Omental fat pad (tissue), 4 donors: ENCODE data around the gene KIF25. TPM values are rescaled to one million over a fixed set of nuclear protein-coding genes. Genes with fewer than 3 reads are reported as not detected.

ENCODE experiments used
- ATAC-seq: fragments of 150-250 bp; one replicate; pipeline ENCODE4 v1.9.1; 2016; ENCODE audit warnings: mild to moderate bottlenecking, moderate library complexity; ENCODE audit not compliant: low FRiP score
- DNase-seq: peaks from one replicate; pipeline ENCODE4 v3.0.0-alpha.2; 2019; ENCODE audit warnings: low spot score
- total RNA-seq, 4 donors: library from RNA; depleted of rRNA; stranded (reverse); fragments of >200 nt; gene quantifications; one replicate each; pipeline ENCODE4 v1.1.0, GENCODE V29; 2016
- TF ChIP-seq, protein P1 (sequence below), 3 donors: fragments of 450-650 bp; IDR thresholded peaks; one replicate each; pipeline ENCODE4 v1.5.1; 2016 to 2017; ENCODE audit warnings: antibody characterized with exemption in 3 of 3, mild to moderate bottlenecking in 3 of 3, moderate library complexity in 2 of 3

The KIF25 gene
- total RNA-seq, 4 donors from 2014 or later, result 0.38 to 0.60 TPM; not detected in 2

DNA sequence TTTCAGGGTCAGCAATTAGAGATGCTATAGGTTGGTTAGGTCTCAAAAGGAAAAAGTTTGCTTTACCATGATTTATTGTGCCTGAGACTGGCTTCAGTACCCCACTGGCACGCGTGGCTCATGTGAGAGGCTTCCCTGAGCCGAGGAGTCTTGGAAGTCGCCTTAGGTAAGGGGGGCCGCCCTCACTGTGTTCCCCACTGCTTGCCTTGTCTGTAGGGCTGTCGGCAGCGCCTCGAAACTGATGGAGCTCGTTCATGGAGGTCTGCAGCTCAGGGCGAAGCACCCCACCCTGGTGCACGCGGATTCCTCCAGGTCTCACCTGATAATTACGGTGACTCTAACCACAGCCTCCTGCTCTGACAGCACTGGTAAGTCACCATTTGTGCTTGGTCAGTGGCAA, 42.4 kb downstream of the KIF25 start:
- DNase-seq (no peak), ATAC-seq (no peak)
- TF ChIP-seq, protein P1, sequence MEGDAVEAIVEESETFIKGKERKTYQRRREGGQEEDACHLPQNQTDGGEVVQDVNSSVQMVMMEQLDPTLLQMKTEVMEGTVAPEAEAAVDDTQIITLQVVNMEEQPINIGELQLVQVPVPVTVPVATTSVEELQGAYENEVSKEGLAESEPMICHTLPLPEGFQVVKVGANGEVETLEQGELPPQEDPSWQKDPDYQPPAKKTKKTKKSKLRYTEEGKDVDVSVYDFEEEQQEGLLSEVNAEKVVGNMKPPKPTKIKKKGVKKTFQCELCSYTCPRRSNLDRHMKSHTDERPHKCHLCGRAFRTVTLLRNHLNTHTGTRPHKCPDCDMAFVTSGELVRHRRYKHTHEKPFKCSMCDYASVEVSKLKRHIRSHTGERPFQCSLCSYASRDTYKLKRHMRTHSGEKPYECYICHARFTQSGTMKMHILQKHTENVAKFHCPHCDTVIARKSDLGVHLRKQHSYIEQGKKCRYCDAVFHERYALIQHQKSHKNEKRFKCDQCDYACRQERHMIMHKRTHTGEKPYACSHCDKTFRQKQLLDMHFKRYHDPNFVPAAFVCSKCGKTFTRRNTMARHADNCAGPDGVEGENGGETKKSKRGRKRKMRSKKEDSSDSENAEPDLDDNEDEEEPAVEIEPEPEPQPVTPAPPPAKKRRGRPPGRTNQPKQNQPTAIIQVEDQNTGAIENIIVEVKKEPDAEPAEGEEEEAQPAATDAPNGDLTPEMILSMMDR (IDR thresholded peaks at IDR 0.05), result no peak

DNA sequence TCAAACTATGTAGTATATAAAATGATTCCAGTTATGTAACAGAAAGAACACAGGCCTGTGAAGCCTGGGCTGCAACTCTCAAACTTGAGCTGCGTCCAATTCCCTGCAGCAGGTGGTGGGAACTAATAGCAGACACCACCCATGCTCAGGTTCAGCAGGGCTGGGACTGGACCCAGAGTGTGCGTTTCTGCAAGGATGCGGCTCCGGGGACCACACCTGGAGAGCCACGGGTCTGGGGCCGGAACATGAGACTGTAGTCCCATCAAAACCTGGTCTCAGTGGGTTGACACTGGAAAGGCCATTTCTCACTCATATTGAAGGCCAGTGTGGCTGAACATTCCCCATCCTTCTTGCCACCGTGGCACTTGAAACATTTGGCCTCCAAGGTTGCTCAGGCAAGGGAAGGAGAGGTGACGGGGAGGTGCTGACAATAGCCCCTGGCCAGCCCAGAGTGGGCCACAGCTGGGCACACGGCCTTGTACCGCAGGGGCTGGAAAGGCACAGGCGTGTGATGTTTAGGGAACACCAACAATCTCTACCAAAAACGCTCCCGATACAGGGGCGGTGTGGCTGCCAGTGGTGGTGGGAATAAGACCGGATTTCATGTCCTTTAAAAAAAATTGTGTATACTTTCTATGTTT, 43.5 kb downstream of the KIF25 start:
- DNase-seq, result no peak
- ATAC-seq, result no peak
- TF ChIP-seq, protein P1 (IDR thresholded peaks at IDR 0.05), result no peak

DNA sequence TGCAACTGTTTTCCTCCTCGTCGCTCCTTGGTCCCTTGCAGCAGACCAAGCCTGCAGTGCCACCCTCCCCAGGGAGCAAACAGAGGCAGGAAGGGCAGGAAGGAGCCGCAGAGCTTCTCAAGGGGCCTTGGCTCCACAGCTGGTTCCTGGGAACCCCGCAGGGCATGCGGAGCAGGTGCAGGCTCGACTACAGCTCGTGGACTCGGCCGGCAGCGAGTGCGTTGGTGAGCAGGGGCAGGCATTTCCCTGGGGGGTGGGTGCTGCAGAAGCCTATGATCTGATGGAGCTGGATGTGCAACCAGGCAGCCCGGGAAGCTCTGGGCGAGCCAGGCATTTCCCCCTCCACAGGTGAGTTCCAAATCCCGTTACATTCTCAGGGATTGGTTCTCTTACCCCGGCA, 44.5 kb downstream of the KIF25 start:
- DNase-seq, result no peak
- TF ChIP-seq, protein P1 (IDR thresholded peaks at IDR 0.05), result no peak

GRCh38 chr6:168042426-168043192, 45.1 kb downstream of the KIF25 start:
- no peak for DNase-seq
- TF ChIP-seq, protein P1 (IDR thresholded peaks at IDR 0.05), result no peak

More for the DNA sequence above, 44.5 kb downstream of the KIF25 start:
- ATAC-seq, result no peak

DNA sequence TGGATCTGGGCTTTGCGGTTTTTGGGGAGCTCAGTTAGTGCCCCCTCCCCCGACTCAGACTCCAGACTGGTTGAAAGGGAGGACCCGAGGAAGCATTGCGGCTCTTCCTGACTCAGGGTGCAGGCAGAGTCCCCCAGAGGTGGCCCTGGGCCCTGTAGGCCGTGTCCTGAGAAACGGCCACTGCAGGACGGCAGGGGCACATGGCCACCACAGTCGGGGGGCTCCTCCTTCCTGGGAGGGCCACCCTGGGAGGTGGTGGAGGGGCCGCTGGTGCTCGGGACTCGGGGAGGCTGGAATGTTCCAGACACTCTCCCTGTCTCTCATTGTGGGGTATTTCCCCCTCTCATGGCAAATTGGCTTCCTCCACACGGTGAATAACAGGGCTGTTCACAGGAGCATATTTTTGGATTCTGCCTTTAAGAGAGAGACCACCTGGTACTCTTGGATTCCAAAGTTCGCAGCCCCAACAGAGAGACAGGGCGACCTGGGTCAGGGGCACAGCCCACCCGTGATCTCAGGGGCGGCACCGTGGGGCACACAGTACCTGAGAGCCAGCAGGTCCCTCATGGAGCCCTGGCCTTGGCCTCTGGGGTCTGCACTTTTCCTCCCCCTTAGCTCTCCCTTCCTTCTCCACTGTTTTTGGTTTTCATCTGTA, 45.8 kb downstream of the KIF25 start:
- DNase-seq (no peak), ATAC-seq (no peak)
- TF ChIP-seq, protein P1 (IDR thresholded peaks at IDR 0.05), result no peak

More at GRCh38 chr6:168042426-168043192, 45.1 kb downstream of the KIF25 start:
- ATAC-seq, result no peak

DNA sequence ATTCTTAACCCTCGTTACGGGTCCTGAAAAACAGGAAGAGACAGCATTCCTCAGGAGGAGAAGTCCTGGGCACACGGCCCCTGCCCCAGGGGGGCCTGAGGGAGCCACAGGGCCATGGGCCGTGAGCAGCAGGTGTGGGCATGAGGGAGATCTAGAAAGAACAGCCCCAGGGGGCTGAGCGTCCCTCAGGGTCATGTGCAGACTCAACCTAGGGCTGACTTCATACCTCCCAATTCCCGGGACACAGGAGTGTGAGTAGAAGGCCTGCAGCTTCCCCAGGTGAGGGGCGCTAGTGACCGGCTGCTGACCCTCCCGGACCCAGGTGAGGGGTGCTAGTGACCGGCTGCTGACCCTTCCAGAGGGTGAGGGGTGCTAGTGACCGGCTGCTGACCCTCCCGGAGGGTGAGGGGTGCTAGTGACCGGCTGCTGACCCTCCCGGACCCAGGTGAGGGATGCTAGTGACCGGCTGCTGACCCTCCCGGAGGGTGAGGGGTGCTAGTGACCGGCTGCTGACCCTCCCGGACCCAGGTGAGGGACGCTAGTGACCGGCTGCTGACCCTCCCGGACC, 46.5 kb downstream of the KIF25 start:
- TF ChIP-seq, protein P1 (IDR thresholded peaks at IDR 0.05), result no peak
- DNase-seq (no peak), ATAC-seq (no peak)
